ENCODE results near the gene TIRAP.

GRCh38 chr11:126290887-126291286 lies 8.0 kb downstream of the TIRAP start:
- TF ChIP-seq CTCF (IDR thresholded peaks at IDR 0.05) (no peak), POLR2A (IDR thresholded peaks at IDR 0.05) (no peak)

All from testis (tissue), 2 donors.